T47D (cell line): Measurements from ENCODE around the gene NEK9.

ENCODE experiments used
- DNase-seq, 2 experiments: peaks; one replicate each; pipeline versions ENCODE4 v3.0.0 to v3.0.0-alpha.2; 2011 to 2012; ENCODE audit warnings: low read depth in 1 of 2, low spot score in 1 of 2
- JUND ChIP-seq: IDR thresholded peaks from 2 replicates; pipeline ENCODE4 v1.6.1; 2012; ENCODE audit warnings: low read depth
- in situ Hi-C: cut with HindIII; loops from 2 replicates; pipeline ENCODE4 v1.10.0; 2016; ENCODE audit warnings: low sequenced_read_pairs, low pct_unique_long_range_greater_than_20kb

Gene NEK9

DNA sequence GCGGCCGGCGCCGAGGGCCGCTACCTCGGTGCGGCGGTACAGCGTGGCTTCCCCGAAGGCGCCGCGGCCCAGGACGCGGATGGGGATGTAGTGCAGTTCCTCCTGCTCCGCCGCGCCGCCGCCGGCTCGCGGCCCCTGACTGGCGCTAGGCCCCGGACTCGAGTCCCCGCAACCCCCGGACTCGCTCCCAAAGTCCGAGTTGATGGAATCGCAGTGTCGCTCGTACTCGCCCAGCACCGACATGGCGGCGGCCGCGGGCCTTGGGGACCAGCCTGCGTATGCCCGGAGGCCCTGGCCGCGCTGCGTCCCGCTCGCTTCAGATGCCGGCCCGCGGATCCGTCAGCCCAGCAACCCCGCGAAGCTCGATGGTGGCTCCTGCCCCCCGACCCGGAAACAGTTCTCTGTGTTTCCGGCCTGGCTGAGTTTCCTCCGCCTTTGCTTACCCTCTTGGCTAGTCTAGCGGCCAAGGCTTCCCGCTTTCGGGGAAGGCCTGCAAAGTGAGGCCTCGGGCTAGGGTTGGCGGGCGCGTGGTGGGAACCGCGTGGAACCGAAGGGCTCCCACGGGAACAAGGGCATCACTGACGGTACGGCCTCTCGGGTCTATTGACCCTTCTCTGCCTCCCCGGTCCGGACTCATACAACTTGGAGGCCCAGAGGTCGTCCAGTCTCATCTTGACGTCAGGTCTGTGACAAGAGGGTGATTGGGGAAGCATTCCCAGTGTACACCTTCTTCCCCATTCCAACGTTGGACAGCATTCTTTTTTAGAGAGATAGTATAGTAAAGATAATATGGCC is at the start of gene NEK9:
Gene NEK9, minus strand, starts transcription at position 370 of the 795 bp plus-strand sequence. Its CDS starts 127 bp downstream, at position 243.
- peak; percentile 92 for DNase-seq
- TF ChIP-seq JUND, result no peak
- in situ Hi-C loops, result no loop called here

DNA sequence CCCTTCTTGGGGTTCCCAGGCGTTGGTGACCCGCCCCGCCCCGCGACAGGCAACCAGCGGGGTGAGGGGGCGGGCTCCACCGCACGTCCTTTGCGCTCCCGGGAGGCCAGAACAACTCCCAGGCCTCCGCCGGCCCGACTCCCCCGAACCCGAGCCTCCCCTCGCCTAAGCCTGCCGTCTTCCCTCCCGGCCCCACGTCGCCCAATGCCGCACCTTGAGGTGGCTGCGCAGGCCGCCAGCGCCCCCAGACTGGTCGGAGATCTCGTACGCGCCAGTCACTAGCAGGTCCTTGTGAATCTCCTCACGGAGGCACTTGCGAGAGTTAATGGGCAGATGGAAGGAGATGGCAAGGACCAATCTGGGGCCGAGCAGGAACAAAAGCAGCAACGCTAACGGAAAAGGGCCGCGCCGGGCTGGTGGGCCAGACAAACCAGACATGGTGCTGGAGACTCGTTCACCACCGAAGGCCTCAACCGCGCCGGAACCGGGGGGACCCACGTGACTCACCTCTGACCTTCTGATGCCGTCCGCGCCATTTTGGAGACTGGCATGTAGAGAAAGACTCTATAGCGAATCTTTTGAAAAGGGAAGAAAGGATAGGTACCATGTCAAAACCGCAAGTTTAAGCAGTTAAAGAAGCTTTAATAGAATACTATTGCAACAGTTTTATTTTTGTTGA is 49.4 kb upstream of the NEK9 start, which contains the start of gene TMED10:
Gene TMED10, minus strand, starts transcription at position 471 of the 679 bp plus-strand sequence. Its CDS starts 33 bp downstream, at position 438.
- in situ Hi-C loops, result no loop called here
- TF ChIP-seq JUND, result no peak
- DNase-seq, result peak; percentile 81 to 95

DNA sequence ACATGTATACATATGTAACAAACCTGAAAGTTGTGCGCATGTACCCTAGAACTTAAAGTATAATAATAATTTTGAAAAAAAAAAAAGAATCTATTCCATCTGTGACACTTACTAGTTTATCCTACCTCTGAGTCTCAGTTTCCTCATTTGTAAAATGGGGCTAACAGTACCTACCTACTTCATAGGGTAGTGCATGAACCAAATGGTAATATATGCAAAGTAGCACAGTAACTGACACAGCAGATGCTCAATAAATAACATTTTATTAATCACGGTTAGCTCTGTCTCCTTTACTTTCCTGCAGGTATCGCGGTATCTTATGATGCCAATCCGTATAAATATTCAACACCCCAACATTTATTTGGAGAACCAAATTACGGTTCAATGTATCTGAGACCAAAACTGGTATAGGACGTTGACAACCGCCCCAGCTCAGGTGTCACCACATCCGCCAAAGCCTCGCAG is 48.9 kb upstream of the NEK9 start:
- DNase-seq, result no peak
- TF ChIP-seq JUND, result no peak
- in situ Hi-C loops, result no loop called here

DNA sequence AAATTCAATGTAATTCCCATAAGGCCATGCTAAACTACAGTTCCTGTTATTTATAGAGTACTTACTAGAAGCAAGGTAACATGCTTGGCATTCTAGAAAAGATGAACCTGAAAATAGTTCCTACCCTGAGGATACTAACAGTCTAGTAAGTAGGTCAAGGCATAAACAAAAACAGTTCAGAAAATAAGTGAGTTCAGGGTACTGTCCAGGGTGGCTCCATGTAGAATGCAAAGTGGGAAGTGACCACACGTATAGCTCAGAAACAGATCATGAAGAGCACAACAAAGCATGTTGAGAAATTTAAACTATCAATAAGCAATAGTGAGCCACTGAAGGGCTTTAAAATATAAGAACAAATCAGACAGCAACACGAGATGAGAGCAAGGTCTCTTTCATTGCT is 47.2 kb upstream of the NEK9 start:
- DNase-seq, result no peak
- TF ChIP-seq JUND, result no peak
- in situ Hi-C loops, result no loop called here

DNA sequence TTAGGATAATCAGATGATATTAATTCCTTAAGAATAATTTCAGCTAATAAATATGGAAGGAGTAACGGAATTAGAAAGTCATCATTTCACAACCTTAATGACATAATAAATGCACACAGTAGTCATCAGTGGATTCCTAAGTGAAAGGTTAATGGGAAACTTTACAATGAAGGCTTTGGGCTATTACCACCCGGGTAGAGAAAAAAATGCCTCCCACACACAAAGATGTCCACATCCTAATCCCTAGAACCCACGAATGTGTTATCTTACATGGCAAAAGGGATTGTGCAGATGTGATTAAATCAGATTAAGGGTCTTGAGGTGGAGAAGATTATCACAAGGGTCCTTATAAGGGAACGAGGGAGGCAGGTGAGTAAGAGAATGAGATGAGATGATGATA is 43.9 kb upstream of the NEK9 start:
- TF ChIP-seq JUND, result no peak

DNA sequence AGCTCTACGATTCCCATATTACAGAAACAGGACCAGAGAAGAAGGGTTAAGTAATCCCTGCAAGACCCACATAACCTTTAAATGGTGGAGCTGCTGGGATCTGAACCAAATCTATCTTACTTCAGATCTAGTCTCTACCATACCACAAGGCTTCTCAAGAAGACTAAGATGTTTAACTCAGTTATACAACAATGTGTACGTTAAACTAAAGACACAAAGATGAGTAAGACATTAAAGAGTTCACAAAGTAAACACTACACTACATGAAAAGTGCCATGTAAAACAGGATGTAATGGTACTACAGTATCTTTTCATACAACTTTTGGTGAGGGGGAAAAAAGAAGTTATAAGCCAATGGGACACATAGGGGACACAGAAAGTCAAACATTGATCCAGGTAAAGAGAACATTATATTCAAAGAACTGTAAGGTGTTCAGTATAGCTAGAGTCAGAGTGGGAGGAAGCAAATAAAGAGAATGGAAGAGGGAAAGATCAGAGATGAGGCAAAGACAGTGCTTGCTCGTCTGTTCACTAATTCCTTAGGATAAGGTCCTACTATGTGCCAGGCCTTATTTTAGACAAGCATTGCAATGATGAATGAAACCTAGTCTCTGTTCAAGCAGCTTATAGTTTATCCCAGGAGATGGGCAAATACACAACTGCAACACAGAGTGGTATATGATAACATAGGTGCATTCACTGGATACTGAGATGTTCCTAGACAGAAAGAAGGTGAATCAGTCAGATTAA is 41.9 kb upstream of the NEK9 start:
- TF ChIP-seq JUND, result no peak
- no peak for DNase-seq
- in situ Hi-C loops, result no loop called here

More for the DNA sequence above, 43.9 kb upstream of the NEK9 start:
- DNase-seq, result no peak
- in situ Hi-C loops, result no loop called here

DNA sequence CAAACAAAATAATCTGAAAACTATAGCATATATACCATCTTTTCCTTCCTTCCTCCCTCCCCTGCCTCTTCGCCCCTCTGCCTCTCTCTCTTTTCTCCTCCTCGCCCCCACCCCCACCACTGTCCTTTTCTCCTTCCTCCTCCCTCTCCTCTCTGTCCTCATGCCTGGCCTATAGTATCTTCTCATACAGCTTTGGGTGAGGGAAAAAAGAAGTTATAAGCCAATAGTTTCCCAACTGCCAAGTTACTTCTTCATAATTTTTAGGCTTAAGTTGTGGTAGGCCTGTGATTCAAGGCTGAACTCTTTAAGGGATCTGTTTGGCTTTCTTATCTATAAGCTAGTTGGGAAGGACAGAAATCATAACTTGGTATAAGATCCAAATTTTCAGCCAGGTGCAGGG is 40.5 kb upstream of the NEK9 start:
- in situ Hi-C loops, result no loop called here
- DNase-seq, result no peak
- TF ChIP-seq JUND, result no peak

DNA sequence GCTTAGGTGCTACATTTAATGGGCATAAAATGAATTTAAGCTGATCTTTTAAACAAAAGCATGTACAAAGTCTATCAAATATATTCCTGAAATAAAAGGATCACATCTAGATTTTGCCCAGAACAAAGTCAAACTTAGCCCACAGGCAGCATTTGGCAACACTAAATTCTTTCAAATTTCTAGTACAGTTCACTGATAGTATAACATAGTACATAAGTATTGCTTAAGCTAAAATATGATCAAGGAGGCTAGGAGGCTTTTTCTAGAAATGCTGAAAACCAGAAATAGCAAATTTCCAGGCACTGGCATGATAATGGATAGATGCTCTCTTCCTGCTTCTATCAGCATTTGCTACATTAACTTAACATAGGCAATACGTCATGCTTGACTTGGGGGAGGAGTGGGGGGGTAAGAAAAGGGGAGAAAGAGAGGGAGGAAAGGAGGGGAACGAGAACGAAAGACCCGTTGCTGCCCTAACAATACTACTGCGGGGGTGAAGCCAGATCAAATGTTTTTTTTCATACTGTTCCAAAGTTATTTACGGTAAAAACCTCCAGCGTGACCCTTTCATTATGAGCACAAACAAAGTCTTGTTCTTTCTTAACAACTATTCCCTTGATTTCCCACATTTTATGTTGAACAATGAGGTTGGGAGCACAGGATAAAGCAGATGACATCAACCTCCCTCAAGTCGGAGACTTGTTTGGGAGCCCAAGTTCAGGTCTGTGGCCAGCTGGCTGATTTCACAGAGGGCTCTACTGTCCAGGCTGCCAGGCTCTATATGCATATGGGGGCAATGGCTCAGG is 38.9 kb upstream of the NEK9 start:
- in situ Hi-C loops, result no loop called here
- no peak for DNase-seq
- no peak for TF ChIP-seq JUND

DNA sequence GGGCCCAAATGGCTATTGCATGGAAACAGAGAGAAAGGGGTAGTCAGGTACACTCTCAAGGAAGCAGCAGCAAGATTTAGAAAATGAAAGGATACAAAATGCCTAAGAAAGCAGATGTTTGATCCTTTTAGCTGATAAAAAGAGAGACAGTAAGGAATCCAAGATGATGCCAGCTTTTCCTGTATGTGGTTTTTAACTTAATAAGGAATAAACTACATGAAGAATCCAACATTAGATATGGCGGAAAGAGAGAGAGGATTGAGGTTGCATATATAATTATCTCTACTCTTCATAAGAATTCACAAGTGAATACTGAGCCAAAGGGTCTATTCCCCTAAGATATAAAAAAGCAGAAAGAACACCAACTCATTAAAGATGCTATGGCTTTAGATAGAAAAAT is 38.0 kb upstream of the NEK9 start:
- no peak for TF ChIP-seq JUND
- in situ Hi-C loops, result no loop called here
- DNase-seq, result no peak

DNA sequence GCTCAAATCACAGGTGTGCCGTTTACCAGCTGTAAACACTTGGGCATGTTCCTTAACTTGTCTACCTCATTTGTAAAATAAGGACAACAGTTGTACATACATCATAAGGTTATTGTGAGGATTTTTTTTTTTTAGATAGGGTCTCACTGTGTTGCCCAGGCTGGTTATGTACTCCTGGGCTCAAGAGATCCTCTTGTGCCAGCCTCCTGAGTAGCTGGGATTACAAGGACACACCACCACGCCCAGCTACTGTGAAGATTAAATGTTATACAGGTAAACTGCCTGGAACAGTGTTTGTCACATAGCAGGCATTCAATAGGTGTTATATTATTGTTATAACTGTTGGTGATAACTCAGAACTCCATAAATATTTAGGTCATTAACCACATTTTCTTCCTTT is 36.8 kb upstream of the NEK9 start:
- no peak for DNase-seq
- no peak for TF ChIP-seq JUND

DNA sequence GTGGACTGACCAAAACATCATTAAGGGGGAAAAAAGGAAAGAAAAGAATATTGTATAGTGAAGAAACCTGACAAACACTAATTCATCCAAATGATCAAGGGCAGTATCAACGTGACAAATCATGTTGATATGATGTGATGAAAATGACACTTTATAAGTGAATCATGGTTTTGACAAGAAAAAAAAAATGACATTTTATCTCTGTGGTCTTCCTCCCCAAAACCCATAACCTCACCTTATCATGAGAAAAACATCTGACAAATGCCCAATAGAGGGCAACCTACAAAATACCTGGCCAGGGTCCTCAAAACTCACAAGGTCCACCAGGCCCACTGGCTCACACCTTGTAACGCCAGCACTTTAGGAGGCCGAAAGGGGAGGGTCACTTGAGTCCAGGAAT is 35.8 kb upstream of the NEK9 start:
- no peak for TF ChIP-seq JUND
- in situ Hi-C loops, result no loop called here
- DNase-seq, result no peak

More for the DNA sequence above, 36.8 kb upstream of the NEK9 start:
- in situ Hi-C loops, result no loop called here
